HL-60 (cell line): ENCODE measurements around the gene DIAPH3.

ENCODE experiments used
- DNase-seq, 2 experiments: peaks; one replicate each; pipeline ENCODE4 v3.0.0-alpha.2; 2010 to 2020; ENCODE audit warnings: low read depth in 1 of 2, low spot score in 1 of 2
- H3K27ac ChIP-seq: fragments of 250-450 bp; sonication (Bioruptor Pico); replicated peaks from 2 replicates; pipeline ENCODE4 v1.5.1; 2020; ENCODE audit warnings: mild to moderate bottlenecking, moderate library complexity
- H3K27me3 ChIP-seq: fragments of 250-450 bp; sonication (Bioruptor Pico); 2 replicates; pipeline ENCODE4 v1.5.1; 2021; ENCODE audit warnings: mild to moderate bottlenecking, moderate library complexity; ENCODE audit not compliant: insufficient read depth, poor library complexity, severe bottlenecking
- H3K4me3 ChIP-seq: replicated peaks from 2 replicates; pipeline ENCODE4 v1.5.1; 2011; ENCODE audit warnings: mild to moderate bottlenecking, control low read depth, low read length; ENCODE audit not compliant: insufficient read depth
- GABPA ChIP-seq: IDR thresholded peaks from 2 replicates; pipeline ENCODE4 v1.6.1; 2012; ENCODE audit warnings: low read depth
- POLR2AphosphoS5 ChIP-seq: IDR thresholded peaks from 2 replicates; pipeline ENCODE4 v1.6.1; 2012; ENCODE audit warnings: low read depth
- SPI1 ChIP-seq: IDR thresholded peaks from 2 replicates; pipeline ENCODE4 v1.6.1; 2012; ENCODE audit warnings: low read depth, mild to moderate bottlenecking, borderline replicate concordance
- long read RNA-seq: library from polyadenylated mRNA; unstranded; transcript quantifications from one replicate; pipeline ENCODE4 v2.0.0, GENCODE V29; 2020
- TF ChIP-seq, protein P1 (sequence below): IDR thresholded peaks from one replicate; pipeline ENCODE4 v1.5.1; 2011; ENCODE audit warnings: low read length, control low read depth, inconsistent platforms; ENCODE audit not compliant: insufficient read depth
- TF ChIP-seq, protein P2 (sequence below): IDR thresholded peaks from 2 replicates; pipeline ENCODE4 v1.6.1; 2012; ENCODE audit warnings: low read depth; ENCODE audit not compliant: insufficient replicate concordance

DIAPH3 gene, protein sequence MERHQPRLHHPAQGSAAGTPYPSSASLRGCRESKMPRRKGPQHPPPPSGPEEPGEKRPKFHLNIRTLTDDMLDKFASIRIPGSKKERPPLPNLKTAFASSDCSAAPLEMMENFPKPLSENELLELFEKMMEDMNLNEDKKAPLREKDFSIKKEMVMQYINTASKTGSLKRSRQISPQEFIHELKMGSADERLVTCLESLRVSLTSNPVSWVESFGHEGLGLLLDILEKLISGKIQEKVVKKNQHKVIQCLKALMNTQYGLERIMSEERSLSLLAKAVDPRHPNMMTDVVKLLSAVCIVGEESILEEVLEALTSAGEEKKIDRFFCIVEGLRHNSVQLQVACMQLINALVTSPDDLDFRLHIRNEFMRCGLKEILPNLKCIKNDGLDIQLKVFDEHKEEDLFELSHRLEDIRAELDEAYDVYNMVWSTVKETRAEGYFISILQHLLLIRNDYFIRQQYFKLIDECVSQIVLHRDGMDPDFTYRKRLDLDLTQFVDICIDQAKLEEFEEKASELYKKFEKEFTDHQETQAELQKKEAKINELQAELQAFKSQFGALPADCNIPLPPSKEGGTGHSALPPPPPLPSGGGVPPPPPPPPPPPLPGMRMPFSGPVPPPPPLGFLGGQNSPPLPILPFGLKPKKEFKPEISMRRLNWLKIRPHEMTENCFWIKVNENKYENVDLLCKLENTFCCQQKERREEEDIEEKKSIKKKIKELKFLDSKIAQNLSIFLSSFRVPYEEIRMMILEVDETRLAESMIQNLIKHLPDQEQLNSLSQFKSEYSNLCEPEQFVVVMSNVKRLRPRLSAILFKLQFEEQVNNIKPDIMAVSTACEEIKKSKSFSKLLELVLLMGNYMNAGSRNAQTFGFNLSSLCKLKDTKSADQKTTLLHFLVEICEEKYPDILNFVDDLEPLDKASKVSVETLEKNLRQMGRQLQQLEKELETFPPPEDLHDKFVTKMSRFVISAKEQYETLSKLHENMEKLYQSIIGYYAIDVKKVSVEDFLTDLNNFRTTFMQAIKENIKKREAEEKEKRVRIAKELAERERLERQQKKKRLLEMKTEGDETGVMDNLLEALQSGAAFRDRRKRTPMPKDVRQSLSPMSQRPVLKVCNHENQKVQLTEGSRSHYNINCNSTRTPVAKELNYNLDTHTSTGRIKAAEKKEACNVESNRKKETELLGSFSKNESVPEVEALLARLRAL
- long read RNA-seq, full-length matches to known transcripts: 27 of 217 reads
- long read RNA-seq, partial matches to known transcripts: 159 of 217 reads
- long read RNA-seq, other reads (novel, unspliced or antisense): 31 of 217 reads

DNA sequence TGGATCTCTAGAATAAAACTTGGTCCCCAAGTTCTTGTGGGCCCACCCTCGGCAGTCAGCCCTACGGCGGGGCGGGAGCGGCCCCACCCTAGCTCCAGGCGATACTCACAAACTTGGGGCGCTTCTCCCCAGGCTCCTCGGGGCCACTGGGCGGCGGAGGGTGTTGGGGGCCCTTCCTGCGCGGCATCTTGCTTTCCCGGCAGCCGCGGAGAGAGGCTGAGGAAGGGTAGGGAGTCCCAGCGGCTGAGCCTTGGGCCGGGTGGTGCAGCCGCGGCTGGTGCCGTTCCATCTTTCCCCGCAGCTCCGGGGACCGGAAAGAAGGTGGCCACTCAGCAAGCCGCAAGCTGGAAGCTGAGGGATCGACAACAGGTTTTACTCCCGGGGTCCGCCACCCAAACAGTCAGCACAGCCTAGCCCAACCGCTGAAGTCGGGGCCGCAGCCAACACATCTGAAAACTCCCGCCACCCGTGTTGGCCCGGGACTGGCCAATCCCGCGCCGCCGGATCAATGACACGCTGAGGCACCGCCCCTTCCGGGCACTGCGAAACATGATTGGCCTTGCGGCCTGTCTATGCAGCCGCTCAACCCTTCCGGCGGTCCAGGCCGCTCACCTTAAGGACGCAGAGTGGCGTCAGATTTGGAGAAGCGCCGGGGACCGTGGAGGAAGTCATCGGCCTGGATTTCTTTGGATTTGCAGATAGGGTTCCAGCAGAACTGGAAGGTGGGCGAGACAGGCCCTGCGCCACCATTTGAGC is at the start of gene DIAPH3:
TSS of gene DIAPH3 (minus strand) at position 451 of the 756 bp plus-strand sequence. CDS start at position 289, 162 bp downstream.
- H3K27me3 ChIP-seq: no peaks in the 10 kb centered on the region
- DNase-seq: peak; percentile 81 to 99
- H3K27ac ChIP-seq: peak within 1 kb of the TSS; percentile 82
- H3K4me3 ChIP-seq: peak within 1 kb of the TSS; percentile 63
- TF ChIP-seq SPI1 (peak; percentile 52; the same call in 1 of the 2 replicates), POLR2AphosphoS5 (peak; percentile 96), GABPA (peak; percentile 94)
- TF ChIP-seq, protein P1, sequence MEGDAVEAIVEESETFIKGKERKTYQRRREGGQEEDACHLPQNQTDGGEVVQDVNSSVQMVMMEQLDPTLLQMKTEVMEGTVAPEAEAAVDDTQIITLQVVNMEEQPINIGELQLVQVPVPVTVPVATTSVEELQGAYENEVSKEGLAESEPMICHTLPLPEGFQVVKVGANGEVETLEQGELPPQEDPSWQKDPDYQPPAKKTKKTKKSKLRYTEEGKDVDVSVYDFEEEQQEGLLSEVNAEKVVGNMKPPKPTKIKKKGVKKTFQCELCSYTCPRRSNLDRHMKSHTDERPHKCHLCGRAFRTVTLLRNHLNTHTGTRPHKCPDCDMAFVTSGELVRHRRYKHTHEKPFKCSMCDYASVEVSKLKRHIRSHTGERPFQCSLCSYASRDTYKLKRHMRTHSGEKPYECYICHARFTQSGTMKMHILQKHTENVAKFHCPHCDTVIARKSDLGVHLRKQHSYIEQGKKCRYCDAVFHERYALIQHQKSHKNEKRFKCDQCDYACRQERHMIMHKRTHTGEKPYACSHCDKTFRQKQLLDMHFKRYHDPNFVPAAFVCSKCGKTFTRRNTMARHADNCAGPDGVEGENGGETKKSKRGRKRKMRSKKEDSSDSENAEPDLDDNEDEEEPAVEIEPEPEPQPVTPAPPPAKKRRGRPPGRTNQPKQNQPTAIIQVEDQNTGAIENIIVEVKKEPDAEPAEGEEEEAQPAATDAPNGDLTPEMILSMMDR: no peak
- TF ChIP-seq, protein P2, sequence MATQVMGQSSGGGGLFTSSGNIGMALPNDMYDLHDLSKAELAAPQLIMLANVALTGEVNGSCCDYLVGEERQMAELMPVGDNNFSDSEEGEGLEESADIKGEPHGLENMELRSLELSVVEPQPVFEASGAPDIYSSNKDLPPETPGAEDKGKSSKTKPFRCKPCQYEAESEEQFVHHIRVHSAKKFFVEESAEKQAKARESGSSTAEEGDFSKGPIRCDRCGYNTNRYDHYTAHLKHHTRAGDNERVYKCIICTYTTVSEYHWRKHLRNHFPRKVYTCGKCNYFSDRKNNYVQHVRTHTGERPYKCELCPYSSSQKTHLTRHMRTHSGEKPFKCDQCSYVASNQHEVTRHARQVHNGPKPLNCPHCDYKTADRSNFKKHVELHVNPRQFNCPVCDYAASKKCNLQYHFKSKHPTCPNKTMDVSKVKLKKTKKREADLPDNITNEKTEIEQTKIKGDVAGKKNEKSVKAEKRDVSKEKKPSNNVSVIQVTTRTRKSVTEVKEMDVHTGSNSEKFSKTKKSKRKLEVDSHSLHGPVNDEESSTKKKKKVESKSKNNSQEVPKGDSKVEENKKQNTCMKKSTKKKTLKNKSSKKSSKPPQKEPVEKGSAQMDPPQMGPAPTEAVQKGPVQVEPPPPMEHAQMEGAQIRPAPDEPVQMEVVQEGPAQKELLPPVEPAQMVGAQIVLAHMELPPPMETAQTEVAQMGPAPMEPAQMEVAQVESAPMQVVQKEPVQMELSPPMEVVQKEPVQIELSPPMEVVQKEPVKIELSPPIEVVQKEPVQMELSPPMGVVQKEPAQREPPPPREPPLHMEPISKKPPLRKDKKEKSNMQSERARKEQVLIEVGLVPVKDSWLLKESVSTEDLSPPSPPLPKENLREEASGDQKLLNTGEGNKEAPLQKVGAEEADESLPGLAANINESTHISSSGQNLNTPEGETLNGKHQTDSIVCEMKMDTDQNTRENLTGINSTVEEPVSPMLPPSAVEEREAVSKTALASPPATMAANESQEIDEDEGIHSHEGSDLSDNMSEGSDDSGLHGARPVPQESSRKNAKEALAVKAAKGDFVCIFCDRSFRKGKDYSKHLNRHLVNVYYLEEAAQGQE: peak; percentile 50

DNA sequence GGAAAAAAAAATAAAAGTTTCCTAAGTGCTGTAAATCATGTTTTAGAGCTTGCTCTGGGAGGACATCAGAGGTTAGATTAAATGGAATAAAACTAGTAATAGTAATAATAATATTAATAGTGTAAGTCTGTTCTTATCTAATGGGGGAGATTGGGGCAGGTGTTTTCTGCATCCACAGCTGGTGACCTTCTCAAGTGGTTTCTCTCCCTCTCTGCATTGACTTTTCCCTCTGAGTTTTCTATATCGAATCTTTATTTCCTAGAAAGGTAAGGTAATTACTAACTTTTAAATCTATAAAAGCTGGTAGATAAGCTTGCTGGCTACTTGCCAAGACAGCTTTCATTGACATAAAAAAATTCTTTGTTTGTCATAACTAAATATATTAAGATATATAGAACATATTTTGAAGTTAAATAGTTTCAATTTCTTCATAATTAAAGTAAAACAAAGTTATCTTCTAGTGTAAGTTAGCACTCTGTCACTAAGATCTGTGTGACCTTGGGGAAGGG is 49.6 kb upstream of the DIAPH3 start:
- Histone ChIP-seq H3K4me3 (no peak overlapping the region), H3K27ac (no peak overlapping the region), H3K27me3 (peaks cover 5% of the 10 kb centered on the region)
- TF ChIP-seq POLR2AphosphoS5 (no peak), GABPA (no peak), SPI1 (no peak)
- TF ChIP-seq, protein P2: no peak
- TF ChIP-seq, protein P1: no peak
- no peak for DNase-seq

DNA sequence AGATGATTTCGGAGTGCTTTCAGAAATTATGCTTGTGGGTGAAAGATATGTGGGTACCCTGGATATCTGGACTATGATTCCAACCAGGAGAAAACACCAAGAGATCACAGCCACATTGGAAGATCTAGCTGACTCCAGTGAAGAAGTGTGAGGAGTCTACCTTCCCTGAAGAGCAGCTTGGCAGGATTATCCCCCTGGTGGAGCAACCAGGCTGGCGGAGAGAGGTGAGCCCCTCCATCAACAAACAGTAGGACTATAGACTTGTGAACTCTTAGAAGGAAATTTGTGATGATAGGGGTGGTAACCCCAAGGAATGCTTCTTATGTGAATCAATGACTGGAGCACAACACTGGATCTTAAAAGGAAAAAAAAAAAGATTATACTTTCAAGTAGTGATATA is 47.8 kb upstream of the DIAPH3 start:
- no peak for DNase-seq
- TF ChIP-seq, protein P1: no peak
- TF ChIP-seq, protein P2: no peak
- TF ChIP-seq SPI1 (no peak), GABPA (no peak), POLR2AphosphoS5 (no peak)
- H3K27ac ChIP-seq: no peak overlapping the region
- no peaks in the 10 kb centered on the region for H3K27me3 ChIP-seq
- no peak overlapping the region for H3K4me3 ChIP-seq
